Activated gamma-delta T cell treated with anti-CD3 and anti-CD28 coated beads, Interleukin-2, amount 50 U/mL, for 16 hours (primary cell): ENCODE data around the gene ZSCAN30.
"Not testable (repeated sequence)": the region's sequence is repeated elsewhere in the genome, so short reads cannot be mapped to it uniquely, and the experiment has no call there.

Source experiments
- DNase-seq: peaks from one replicate; pipeline ENCODE4 v3.0.0-alpha.2; 2020; ENCODE audit warnings: low read depth

Gene ZSCAN30

GRCh38 chr18:35236571-35237363 is 53.3 kb downstream of the ZSCAN30 start:
- DNase-seq = no peak

DNA sequence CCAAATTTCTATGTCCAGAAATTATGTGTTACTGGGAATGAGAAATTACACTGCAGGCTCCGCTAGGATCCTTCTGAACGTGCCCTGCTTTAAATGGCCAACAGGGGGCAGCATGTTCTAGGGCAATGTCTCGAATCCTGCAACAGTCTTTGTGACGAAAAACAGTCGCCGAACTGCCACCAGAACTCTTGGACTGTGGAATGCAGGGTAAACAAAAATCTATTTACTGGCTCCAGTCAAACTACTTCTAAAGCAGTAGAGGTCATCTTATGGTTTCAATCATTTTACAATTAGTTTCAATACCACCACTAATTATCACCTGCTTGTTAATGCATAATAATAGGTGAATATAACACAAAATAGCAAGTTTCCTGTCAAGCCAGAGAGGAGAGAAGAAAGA is 59.0 kb downstream of the ZSCAN30 start:
- DNase-seq = peak; percentile 74

GRCh38 chr18:35227254-35227653 is 62.8 kb downstream of the ZSCAN30 start:
- DNase-seq = no peak

DNA sequence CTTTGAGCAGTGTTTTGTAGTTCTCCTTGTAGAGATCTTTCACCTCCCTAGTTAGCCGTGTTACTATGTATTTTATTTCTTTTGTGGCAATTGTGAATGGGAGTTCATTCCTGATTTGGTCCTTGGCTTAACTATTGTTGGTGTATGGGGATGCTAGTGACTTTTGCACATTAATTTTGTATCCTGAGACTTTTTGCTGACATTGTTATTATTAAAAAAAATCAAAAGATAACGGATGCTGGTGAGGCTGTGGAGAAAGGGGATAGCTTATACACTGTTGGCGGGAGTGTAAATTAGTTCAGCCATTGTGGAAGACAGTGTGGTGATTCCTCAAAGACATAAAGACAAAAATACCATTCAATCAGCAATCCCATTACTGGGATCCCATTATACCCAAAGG is 66.2 kb downstream of the ZSCAN30 start:
- DNase-seq = no peak

DNA sequence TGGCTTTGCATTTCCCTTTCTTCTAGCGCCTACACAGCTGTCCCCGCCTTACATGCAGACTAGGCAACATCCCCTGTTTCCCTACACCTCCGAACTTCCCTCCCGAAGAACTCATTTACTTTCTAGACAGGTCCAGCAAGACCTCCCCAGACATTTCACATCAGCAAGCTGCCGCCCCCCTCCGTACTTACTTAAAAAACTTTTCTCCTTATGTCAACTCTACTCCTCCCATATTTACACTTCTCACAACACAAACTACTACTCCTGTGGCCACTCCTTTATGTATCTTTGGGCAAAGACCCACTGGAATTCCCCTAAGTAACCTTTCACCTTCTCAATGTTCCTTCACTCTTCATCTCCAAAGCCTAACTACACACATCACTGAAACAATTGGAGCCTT is 69.6 kb downstream of the ZSCAN30 start:
- no peak for DNase-seq

DNA sequence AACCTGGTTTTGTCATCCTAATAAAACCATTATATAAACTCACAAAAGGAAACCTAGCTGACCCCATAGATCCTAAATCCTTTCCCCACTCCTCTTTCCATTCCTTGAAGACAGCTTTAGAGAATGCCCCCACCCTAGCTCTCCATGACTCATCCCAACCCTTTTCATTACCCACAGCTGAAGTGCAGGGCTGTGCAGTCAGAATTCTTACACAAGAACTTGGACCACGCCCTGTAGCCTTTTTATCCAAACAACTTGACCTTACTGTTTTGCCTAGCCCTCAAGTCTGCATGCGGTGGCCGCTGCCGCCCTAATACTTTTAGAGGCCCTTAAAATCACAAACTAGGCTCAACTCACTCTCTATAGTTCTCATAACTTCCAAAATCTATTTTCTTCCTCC is 70.7 kb downstream of the ZSCAN30 start:
- not testable (repeated sequence) for DNase-seq

- not testable (repeated sequence) for DNase-seq
These were observed 73.4 kb downstream of the ZSCAN30 start for GRCh38 chr18:35216611-35217010.

- DNase-seq = no peak
These were observed 75.0 kb downstream of the ZSCAN30 start for GRCh38 chr18:35215026-35215425.

DNA sequence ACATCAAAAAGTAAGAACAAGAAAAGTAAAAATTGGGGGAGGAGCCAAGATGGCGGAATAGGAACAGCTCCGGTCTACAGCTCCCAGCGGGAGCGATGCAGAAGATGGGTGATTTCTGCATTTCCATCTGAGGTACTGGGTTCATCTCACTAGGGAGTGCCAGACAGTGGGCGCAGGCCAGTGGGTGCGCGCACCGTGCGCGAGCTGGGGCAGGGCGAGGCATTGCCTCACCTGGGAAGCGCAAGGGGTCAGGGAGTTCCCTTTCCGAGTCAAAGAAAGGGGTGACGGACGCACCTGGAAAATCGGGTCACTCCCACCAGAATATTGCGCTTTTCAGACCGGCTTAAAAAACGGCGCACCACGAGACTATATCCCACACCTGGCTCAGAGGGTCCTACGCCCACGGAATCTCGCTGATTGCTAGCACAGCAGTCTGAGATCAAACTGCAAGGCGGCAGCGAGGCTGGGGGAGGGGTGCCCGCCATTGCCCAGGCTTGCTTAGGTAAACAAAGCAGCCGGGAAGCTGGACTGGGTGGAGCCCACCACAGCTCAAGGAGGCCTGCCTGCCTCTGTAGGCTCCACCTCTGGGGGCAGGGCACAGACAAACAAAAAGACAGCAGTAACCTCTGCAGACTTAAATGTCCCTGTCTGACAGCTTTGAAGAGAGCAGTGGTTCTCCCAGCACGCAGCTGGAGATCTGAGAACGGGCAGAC is 84.1 kb downstream of the ZSCAN30 start:
- not testable (repeated sequence) for DNase-seq

- DNase-seq = no peak
These were observed 84.8 kb downstream of the ZSCAN30 start for GRCh38 chr18:35205199-35205712.

- DNase-seq = no peak
These were observed 87.0 kb downstream of the ZSCAN30 start for GRCh38 chr18:35203067-35203466.

- no peak for DNase-seq
These were observed 88.6 kb downstream of the ZSCAN30 start for GRCh38 chr18:35201256-35201931.
